GM12878 (cell line): ENCODE measurements around the gene RPL32. TPM values are rescaled to one million over a fixed set of nuclear protein-coding genes. Genes with fewer than 3 reads are reported as not detected.

ENCODE experiments used
- ATAC-seq: fragments of 200-7000 bp; cut with Tn5 transposase; 3 replicates; pipeline ENCODE4 v1.9.1; 2020; ENCODE audit warnings: mild to moderate bottlenecking, moderate library complexity
- BruUV-seq: library from RNA; stranded (reverse); fragments of 400-500 nt; replicated peaks from 2 replicates; lab custom pipeline; 2021; lab: Mats Ljungman, UMichigan
- CTCF ChIA-PET: fragments of 300-600 bp; sonication (Branson Sonifier 250); formaldehyde crosslinking; extraction: SDS; loops from one replicate; lab custom pipeline; 2021; ENCODE audit warnings: inconsistent platforms; lab: Yijun Ruan, JAX
- POLR2A ChIA-PET: fragments of 350-600 bp; formaldehyde crosslinking; extraction: SDS; loops from one replicate; lab custom pipeline; 2021; ENCODE audit warnings: inconsistent platforms; lab: Charles Lee
- RAD21 ChIA-PET: fragments of 300-600 bp; sonication (Branson Sonifier 250); formaldehyde crosslinking; loops from one replicate; lab custom pipeline; 2023; ENCODE audit warnings: antibody characterized with exemption; ENCODE audit not compliant: unreplicated experiment; lab: Charles Lee
- SMC1A ChIA-PET: fragments of 300-600 bp; sonication (Branson Sonifier 250); formaldehyde crosslinking; loops from one replicate; lab custom pipeline; 2023; ENCODE audit not compliant: unreplicated experiment, uncharacterized antibody; lab: Charles Lee
- DNase-seq: peaks from one replicate; pipeline ENCODE4 v3.0.0-alpha.2; 2011; ENCODE audit warnings: low read depth, low spot score
- FAIRE-seq: peaks from 3 replicates; lab custom pipeline; 2011; peaks lifted over from hg19 to GRCh38; lab: Jason Lieb, UNC
- H2AFZ ChIP-seq: 2 replicates; pipeline ENCODE4 v1.6.0; 2011; ENCODE audit warnings: low read depth, low read length, control low read depth; ENCODE audit not compliant: control insufficient read depth
- H3K27ac ChIP-seq: 2 replicates; pipeline ENCODE4 v1.5.1; 2011; ENCODE audit warnings: control low read depth; ENCODE audit not compliant: control insufficient read depth, insufficient read depth
- H3K27me3 ChIP-seq, 2 experiments: replicated peaks in 1 of 2; 2 replicates each; pipeline versions ENCODE4 v1.6.0 to v1.6.1; 2011; ENCODE audit warnings: low read length in 1 of 2; ENCODE audit not compliant: control insufficient read depth in 2 of 2, insufficient read depth in 2 of 2
- H3K36me3 ChIP-seq, 2 experiments: 2 replicates each; pipeline ENCODE4 v1.5.1; 2011; ENCODE audit warnings: low read length in 1 of 2; ENCODE audit not compliant: control insufficient read depth in 2 of 2, insufficient read depth in 2 of 2
- H3K4me1 ChIP-seq: 2 replicates; pipeline ENCODE4 v1.6.1; 2011; ENCODE audit warnings: mild to moderate bottlenecking, low read length, moderate library complexity, mixed read lengths; ENCODE audit not compliant: control insufficient read depth, insufficient read depth
- H3K4me2 ChIP-seq: 2 replicates; pipeline ENCODE4 v1.6.0; 2011; ENCODE audit warnings: control low read depth; ENCODE audit not compliant: control insufficient read depth, insufficient read depth
- H3K4me3 ChIP-seq: fragments of 200-600 bp; sonication (generic); 2 replicates; pipeline ENCODE4 v1.5.1; 2016
- H3K79me2 ChIP-seq: 2 replicates; pipeline ENCODE4 v1.6.0; 2011; ENCODE audit warnings: low read length; ENCODE audit not compliant: control insufficient read depth, insufficient read depth
- H3K9ac ChIP-seq: 2 replicates; pipeline ENCODE4 v1.8.0; 2011; ENCODE audit warnings: low read length, control low read depth, mixed read lengths; ENCODE audit not compliant: control insufficient read depth, insufficient read depth
- H3K9me3 ChIP-seq: replicated peaks from 3 replicates; pipeline ENCODE4 v1.5.1; 2011; ENCODE audit warnings: mild to moderate bottlenecking, low read length; ENCODE audit not compliant: control insufficient read depth, insufficient read depth
- H4K20me1 ChIP-seq: 2 replicates; pipeline ENCODE4 v1.6.0; 2011; ENCODE audit not compliant: control insufficient read depth, insufficient read depth
- BCL3 ChIP-seq: IDR thresholded peaks from 2 replicates; pipeline ENCODE4 v1.6.1; 2011; ENCODE audit warnings: borderline replicate concordance, low read depth, mild to moderate bottlenecking, moderate library complexity, low read length; ENCODE audit not compliant: insufficient read depth, poor library complexity, severe bottlenecking
- CBFB ChIP-seq: IDR thresholded peaks from 2 replicates; pipeline ENCODE4 v1.6.1; 2016; ENCODE audit warnings: antibody characterized with exemption, low read depth
- ESRRA ChIP-seq: IDR thresholded peaks from 2 replicates; pipeline ENCODE4 v1.6.1; 2012; ENCODE audit warnings: mild to moderate bottlenecking, low read length, improper control_type of control experiment
- MXI1 ChIP-seq: fragments of 150-350 bp; IDR thresholded peaks from 2 replicates; pipeline ENCODE4 v1.6.1; 2011; ENCODE audit warnings: low read depth, mild to moderate bottlenecking, inconsistent platforms, low read length, improper control_type of control experiment
- RAD51 ChIP-seq: fragments of 450-650 bp; IDR thresholded peaks from 2 replicates; pipeline ENCODE4 v1.6.1; 2016; ENCODE audit warnings: moderate library complexity, mild to moderate bottlenecking, inconsistent platforms
- RELB ChIP-seq: fragments of 450-650 bp; IDR thresholded peaks from 2 replicates; pipeline ENCODE4 v1.6.1; 2017; ENCODE audit warnings: low read depth, mild to moderate bottlenecking, moderate library complexity
- STAT1 ChIP-seq: fragments of 450-650 bp; conservative IDR thresholded peaks from 2 replicates; pipeline ENCODE4 v1.6.1; 2014; ENCODE audit warnings: antibody characterized with exemption, mild to moderate bottlenecking
- ZBTB40 ChIP-seq: fragments of 450-650 bp; IDR thresholded peaks from 2 replicates; pipeline ENCODE4 v1.6.1; 2016; ENCODE audit warnings: mild to moderate bottlenecking, moderate library complexity, borderline replicate concordance
- WGBS: methylation state at CpG from one replicate; pipeline ENCODE4 v1.1.6; 2016; ENCODE audit warnings: low lambda C conversion rate; ENCODE audit not compliant: insufficient replicate concordance, insufficient coverage; ENCODE audit errors: missing lambda C conversion rate; 5-methylcytosine and 5-hydroxymethylcytosine counted together
- in situ Hi-C: fragments of 300-500 bp; cut with MboI; formaldehyde crosslinking; loops from 9 replicates; pipeline ENCODE4 v1.14.3; 2018; ENCODE audit warnings: mixed read lengths
- intact Hi-C: fragments of 100-400 bp; cut with micrococcal nuclease; formaldehyde crosslinking; loops from one replicate; pipeline ENCODE4 v1.14.2; 2022; ENCODE audit not compliant: unreplicated experiment
- polyA plus RNA-seq, 11 experiments: library from polyadenylated mRNA; depleted of rRNA in 4 of 11; unstranded in 6 of 11; stranded (reverse) in 5 of 11; fragments of >200 nt; fragmentation: Nextera tagmentation in 4 of 11; fragmentation: Illumina TruSeq in 1 of 11; extraction: Ambion mirVana in 4 of 11; extraction: Trizol in 1 of 11; gene quantifications; 1 replicate in 1 of 11; 2 replicates in 10 of 11; pipeline versions ENCODE4 v1.2.1 to v1.2.3, GENCODE V29; 2011 to 2016; ENCODE audit warnings: inconsistent platforms in 2 of 11, missing spikeins in 2 of 11, low read depth in 1 of 11
- total RNA-seq, 4 experiments: library from RNA; depleted of rRNA in 3 of 4; stranded (reverse); fragments of >200 nt in 3 of 4; fragmentation: Illumina TruSeq in 1 of 4; extraction: Trizol in 1 of 4; gene quantifications; 2 replicates each; pipeline versions ENCODE4 v1.2.1 to v1.2.3, GENCODE V29; 2013 to 2021

Gene RPL32
- total and polyA plus RNA-seq, 10 of the 15 experiments (the other 5 are each of a cell fraction or from before 2014, with no cell fraction given) = 1,533 to 5,147 (median 3,350) TPM

- no peak for TF ChIP-seq ZBTB40
- no peak for TF ChIP-seq STAT1
- no peak for TF ChIP-seq CBFB
- TF ChIP-seq, all 136 proteins: peak for 0
These were observed 10.8 kb upstream of the RPL32 start (continued) for GRCh38 chr3:12852201-12852600.

GRCh38 chr3:12845811-12846210 lies 4.4 kb upstream of the RPL32 start:
- BruUV-seq = no TSS peak
- ATAC-seq = no peak
- intact Hi-C loops (no loop called here), in situ Hi-C loops (no loop called here)
- no peak for FAIRE-seq
- WGBS = 0% methylated on average over 1 of the region's 1 CpG
- H3K9me3 ChIP-seq = no peaks in the 10 kb centered on the region; the same call in 2 of the 3 replicates
- H3K4me2 ChIP-seq = no peak overlapping the region
- DNase-seq = no peak
- no peak overlapping the region for H3K4me3 ChIP-seq
- no peaks in the 10 kb centered on the region for H3K27me3 ChIP-seq
- ChIA-PET SMC1A (no interaction called here), CTCF (interaction anchor here (1.0 kb wide), 1 partner anchor 14 kb away, joined by 4 read pairs; no protein-coding TSS in a partner anchor), POLR2A (no interaction called here), RAD21 (no interaction called here)
- no peaks in the 10 kb centered on the region for H3K36me3 ChIP-seq
- H3K4me1 ChIP-seq = no peaks in the 10 kb centered on the region
- H3K9ac ChIP-seq = no peak overlapping the region
- TF ChIP-seq MXI1 (no peak), RAD51 (no peak), RELB (no peak), ESRRA (no peak), BCL3 (no peak)
- no peaks in the 10 kb centered on the region for H4K20me1 ChIP-seq
- H3K27ac ChIP-seq = no peak overlapping the region
- H2AFZ ChIP-seq = no peak overlapping the region
- H3K79me2 ChIP-seq = peaks cover 6% of the 10 kb centered on the region
